HepG2 (cell line): ENCODE results near the gene GPR17. TPM values are rescaled to one million over a fixed set of nuclear protein-coding genes. Genes with fewer than 3 reads are reported as not detected.

Experiments
- ATAC-seq: fragments of 200-7000 bp; cut with Tn5 transposase; 3 replicates; pipeline ENCODE4 v1.9.1; 2020; ENCODE audit warnings: mild to moderate bottlenecking, moderate library complexity
- BruUV-seq: library from RNA; stranded (reverse); fragments of 400-500 nt; replicated peaks from 2 replicates; lab custom pipeline; 2021; lab: Mats Ljungman, UMichigan
- CTCF ChIA-PET: fragments of 300-600 bp; formaldehyde crosslinking; extraction: SDS; loops from one replicate; lab custom pipeline; 2021; ENCODE audit warnings: low total read pairs, inconsistent platforms, low intra/inter-chr PET ratio; lab: Yijun Ruan, JAX
- POLR2A ChIA-PET: fragments of 350-600 bp; sonication (Branson Sonifier 250); formaldehyde crosslinking; loops from one replicate; lab custom pipeline; 2020; ENCODE audit warnings: antibody characterized with exemption, inconsistent platforms; lab: Yijun Ruan, JAX
- DNase-seq: peaks from one replicate; pipeline ENCODE4 v3.0.0-alpha.2; 2015; ENCODE audit warnings: low spot score
- FAIRE-seq: peaks from 3 replicates; lab custom pipeline; 2011; peaks lifted over from hg19 to GRCh38; lab: Jason Lieb, UNC
- H2AFZ ChIP-seq: one replicate; pipeline ENCODE4 v1.6.1; 2011; ENCODE audit warnings: low read length, inconsistent platforms
- H3K27ac ChIP-seq: fragments of 300-600 bp; 3 replicates; pipeline ENCODE4 v1.8.0; 2011; ENCODE audit warnings: mixed run types, mild to moderate bottlenecking, mixed read lengths, low read length, inconsistent platforms; ENCODE audit not compliant: insufficient read depth; ENCODE audit errors: extremely low read length
- H3K27me3 ChIP-seq, 2 experiments: fragments of 200-600 bp in 1 of 2; 2 replicates in 1 of 2; 3 replicates in 1 of 2; pipeline versions ENCODE4 v1.6.0 to v1.8.0; 2011; ENCODE audit warnings: low read length in 2 of 2, mild to moderate bottlenecking in 2 of 2, moderate library complexity in 2 of 2, inconsistent platforms in 1 of 2; ENCODE audit not compliant: insufficient read depth in 2 of 2, control insufficient read depth in 1 of 2
- H3K36me3 ChIP-seq, 2 experiments: fragments of 200-600 bp in 1 of 2; replicated peaks in 1 of 2; 2 replicates in 1 of 2; 3 replicates in 1 of 2; pipeline versions ENCODE4 v1.5.1 to v1.8.0; 2011; ENCODE audit warnings: low read length in 2 of 2, inconsistent platforms in 1 of 2; ENCODE audit not compliant: insufficient read depth in 2 of 2, control insufficient read depth in 1 of 2
- H3K4me1 ChIP-seq: 2 replicates; pipeline ENCODE4 v1.5.1; 2012; ENCODE audit warnings: low read length, inconsistent platforms; ENCODE audit not compliant: insufficient read depth
- H3K4me2 ChIP-seq: 2 replicates; pipeline ENCODE4 v1.6.0; 2011; ENCODE audit warnings: low read depth, low read length, inconsistent platforms
- H3K4me3 ChIP-seq, 3 experiments: fragments of 200-600 bp in 1 of 3; sonication (generic), shearing (Covaris generic) in 1 of 3; replicated peaks in 1 of 3; 2 replicates each; pipeline ENCODE4 v1.5.1; 2011 to 2016; ENCODE audit warnings: low read length in 3 of 3, inconsistent platforms in 2 of 3, low read depth in 2 of 3, mild to moderate bottlenecking in 2 of 3, control low read depth in 1 of 3, mixed read lengths in 1 of 3; ENCODE audit not compliant: insufficient read depth in 1 of 3
- H3K79me2 ChIP-seq: one replicate; pipeline ENCODE4 v1.6.1; 2011; ENCODE audit warnings: low read length, inconsistent platforms; ENCODE audit not compliant: insufficient read depth
- H3K9ac ChIP-seq: 2 replicates; pipeline ENCODE4 v1.6.0; 2011; ENCODE audit warnings: mild to moderate bottlenecking, low read depth, low read length, inconsistent platforms; ENCODE audit not compliant: insufficient read depth
- H3K9me3 ChIP-seq: 2 replicates; pipeline ENCODE4 v1.5.1; 2012; ENCODE audit warnings: mild to moderate bottlenecking, low read length
- H4K20me1 ChIP-seq: 2 replicates; pipeline ENCODE4 v1.6.0; 2011; ENCODE audit warnings: inconsistent platforms, mild to moderate bottlenecking, low read length, moderate library complexity; ENCODE audit not compliant: insufficient read depth
- CERS6 ChIP-seq: sonication (generic); formaldehyde crosslinking; IDR thresholded peaks from 2 replicates; pipeline ENCODE4 v1.5.0; 2020; ENCODE audit warnings: missing genetic modification reagents
- CTCF ChIP-seq: sonication (generic); formaldehyde crosslinking; IDR thresholded peaks from 2 replicates; pipeline ENCODE4 v1.5.0; 2020; ENCODE audit warnings: mild to moderate bottlenecking, missing genetic modification reagents, moderate library complexity
- GLMP ChIP-seq: sonication (generic); formaldehyde crosslinking; IDR thresholded peaks from 2 replicates; pipeline ENCODE4 v1.9.0; 2021; ENCODE audit warnings: missing genetic modification reagents, mild to moderate bottlenecking, borderline replicate concordance
- HIVEP1 ChIP-seq: sonication (generic); formaldehyde crosslinking; IDR thresholded peaks from 2 replicates; pipeline ENCODE4 v1.4.0; 2020; ENCODE audit warnings: mild to moderate bottlenecking, missing genetic modification reagents
- NR1H2 ChIP-seq: sonication (generic); formaldehyde crosslinking; IDR thresholded peaks from 2 replicates; pipeline ENCODE4 v1.8.1; 2022; ENCODE audit warnings: low read depth, missing genetic modification reagents, borderline replicate concordance
- RNF219 ChIP-seq: sonication (generic); formaldehyde crosslinking; IDR thresholded peaks from 2 replicates; pipeline ENCODE4 v1.5.0; 2020; ENCODE audit warnings: mild to moderate bottlenecking, missing genetic modification reagents
- SMYD3 ChIP-seq: sonication (generic); formaldehyde crosslinking; IDR thresholded peaks from 2 replicates; pipeline ENCODE4 v1.8.1; 2023; ENCODE audit warnings: mild to moderate bottlenecking, missing genetic modification reagents
- ZBTB42 ChIP-seq: sonication (generic); formaldehyde crosslinking; IDR thresholded peaks from 2 replicates; pipeline ENCODE4 v1.5.0; 2020; ENCODE audit warnings: mild to moderate bottlenecking, missing genetic modification reagents
- ZNF501 ChIP-seq: sonication (generic); formaldehyde crosslinking; IDR thresholded peaks from 2 replicates; pipeline ENCODE4 v1.5.1; 2020; ENCODE audit warnings: mild to moderate bottlenecking, moderate library complexity, missing genetic modification reagents
- ZNF569 ChIP-seq: sonication (generic); formaldehyde crosslinking; IDR thresholded peaks from 2 replicates; pipeline ENCODE4 v1.5.0; 2020; ENCODE audit warnings: mild to moderate bottlenecking, missing genetic modification reagents, moderate library complexity, borderline replicate concordance
- ZNF570 ChIP-seq: sonication (generic); formaldehyde crosslinking; IDR thresholded peaks from 2 replicates; pipeline ENCODE4 v1.4.0; 2020; ENCODE audit warnings: mild to moderate bottlenecking, missing genetic modification reagents, borderline replicate concordance
- ZNF644 ChIP-seq: IDR thresholded peaks from 2 replicates; pipeline ENCODE4 v1.6.1; 2016; ENCODE audit warnings: low read depth
- ZNF710 ChIP-seq: sonication (generic); formaldehyde crosslinking; IDR thresholded peaks from 2 replicates; pipeline ENCODE4 v1.5.0; 2020; ENCODE audit warnings: mild to moderate bottlenecking, missing genetic modification reagents, borderline replicate concordance
- ZNF768 ChIP-seq: sonication (generic); formaldehyde crosslinking; IDR thresholded peaks from 2 replicates; pipeline ENCODE4 v1.4.0; 2020; ENCODE audit warnings: missing genetic modification reagents
- ZNF781 ChIP-seq: sonication (generic); formaldehyde crosslinking; IDR thresholded peaks from 2 replicates; pipeline ENCODE4 v1.5.1; 2020; ENCODE audit warnings: borderline replicate concordance, mild to moderate bottlenecking, missing genetic modification reagents; ENCODE audit errors: not compliant biosample characterization
- WGBS: methylation state at CpG from one replicate; pipeline ENCODE4 v1.1.6; 2017; ENCODE audit warnings: low lambda C conversion rate; 5-methylcytosine and 5-hydroxymethylcytosine counted together
- in situ Hi-C: cut with HindIII; loops from 2 replicates; pipeline ENCODE4 v1.10.0; 2017; ENCODE audit warnings: low pct_unique_long_range_greater_than_20kb; ENCODE audit not compliant: extremely low pct_ligation_motif_present
- intact Hi-C: fragments of 100-400 bp; cut with micrococcal nuclease; formaldehyde crosslinking; loops from one replicate; pipeline ENCODE4 v1.10.0; 2022; ENCODE audit not compliant: unreplicated experiment
- polyA plus RNA-seq, 8 experiments: library from polyadenylated mRNA; depleted of rRNA in 3 of 8; stranded (reverse) in 7 of 8; unstranded in 1 of 8; fragments of >200 nt; fragmentation: Illumina TruSeq in 4 of 8; extraction: Trizol in 4 of 8; gene quantifications; 2 replicates each; pipeline versions ENCODE4 v1.2.1 to v1.2.3, GENCODE V29; 2011 to 2016; ENCODE audit warnings: low read depth in 4 of 8, missing spikeins in 1 of 8, mixed read lengths in 1 of 8; ENCODE audit not compliant: insufficient read depth in 1 of 8
- total RNA-seq, 5 experiments: library from RNA; depleted of rRNA; stranded (reverse); fragments of >200 nt; fragmentation: Illumina TruSeq; extraction: Trizol; gene quantifications; 2 replicates each; pipeline ENCODE4 v1.2.3, GENCODE V29; 2016; ENCODE audit warnings: low read depth in 1 of 5
- TF ChIP-seq, protein P1 (sequence below): fragments of 450-650 bp; IDR thresholded peaks from 2 replicates; pipeline ENCODE4 v1.6.1; 2017

GPR17 gene
- total and polyA plus RNA-seq, 2 of the 13 experiments (the other 11 are each of a cell fraction or from before 2014, with no cell fraction given) = not detected

- intact Hi-C loops = no loop called here
- Histone ChIP-seq H3K27ac (no peak overlapping the region), H3K9ac (no peak overlapping the region), H3K36me3 (no peaks in the 10 kb centered on the region), H2AFZ (no peak overlapping the region), H4K20me1 (no peaks in the 10 kb centered on the region), H3K4me2 (no peak overlapping the region), H3K9me3 (no peaks in the 10 kb centered on the region), H3K27me3 (peaks cover 6 to 66% of the 10 kb centered on the region in 2 experiments), H3K4me3 (no peak overlapping the region), H3K79me2 (no peaks in the 10 kb centered on the region), H3K4me1 (peaks cover 28% of the 10 kb centered on the region)
- FAIRE-seq (no peak), ATAC-seq (no peak), DNase-seq (no peak)
- POLR2A ChIA-PET = no interaction called here
- WGBS = 49% methylated on average over 8 of the region's 8 CpGs
- CTCF ChIA-PET = no interaction called here
- in situ Hi-C loops = no loop called here
- BruUV-seq = no TSS peak
- TF ChIP-seq ZNF768 (CRISPR knock-in tag) (no peak), SMYD3 (no peak), NR1H2 (CRISPR knock-in tag) (no peak), ZNF501 (CRISPR knock-in tag) (no peak), GLMP (CRISPR knock-in tag) (no peak), ZBTB42 (CRISPR knock-in tag) (no peak), ZNF570 (no peak), ZNF781 (no peak), CTCF (CRISPR knock-in tag) (no peak), RNF219 (CRISPR knock-in tag) (no peak), HIVEP1 (CRISPR knock-in tag) (no peak), ZNF644 (CRISPR knock-in tag) (no peak), ZNF710 (CRISPR knock-in tag) (no peak), ZNF569 (CRISPR knock-in tag) (no peak), CERS6 (CRISPR knock-in tag) (no peak)
- TF ChIP-seq, protein P1, sequence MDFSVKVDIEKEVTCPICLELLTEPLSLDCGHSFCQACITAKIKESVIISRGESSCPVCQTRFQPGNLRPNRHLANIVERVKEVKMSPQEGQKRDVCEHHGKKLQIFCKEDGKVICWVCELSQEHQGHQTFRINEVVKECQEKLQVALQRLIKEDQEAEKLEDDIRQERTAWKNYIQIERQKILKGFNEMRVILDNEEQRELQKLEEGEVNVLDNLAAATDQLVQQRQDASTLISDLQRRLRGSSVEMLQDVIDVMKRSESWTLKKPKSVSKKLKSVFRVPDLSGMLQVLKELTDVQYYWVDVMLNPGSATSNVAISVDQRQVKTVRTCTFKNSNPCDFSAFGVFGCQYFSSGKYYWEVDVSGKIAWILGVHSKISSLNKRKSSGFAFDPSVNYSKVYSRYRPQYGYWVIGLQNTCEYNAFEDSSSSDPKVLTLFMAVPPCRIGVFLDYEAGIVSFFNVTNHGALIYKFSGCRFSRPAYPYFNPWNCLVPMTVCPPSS = no peak
Observed at GRCh38 chr2:127654838-127655175, 8.9 kb downstream of the GPR17 start.
